GM21825 (cell line): ENCODE data around the gene NDUFS2.

ENCODE experiments used
- ATAC-seq: cut with Tn5 transposase; IDR thresholded peaks from one replicate; pipeline ENCODE4 v1.9.1; 2021; ENCODE audit warnings: mild to moderate bottlenecking, moderate library complexity; ENCODE audit not compliant: unreplicated experiment

The NDUFS2 gene

DNA sequence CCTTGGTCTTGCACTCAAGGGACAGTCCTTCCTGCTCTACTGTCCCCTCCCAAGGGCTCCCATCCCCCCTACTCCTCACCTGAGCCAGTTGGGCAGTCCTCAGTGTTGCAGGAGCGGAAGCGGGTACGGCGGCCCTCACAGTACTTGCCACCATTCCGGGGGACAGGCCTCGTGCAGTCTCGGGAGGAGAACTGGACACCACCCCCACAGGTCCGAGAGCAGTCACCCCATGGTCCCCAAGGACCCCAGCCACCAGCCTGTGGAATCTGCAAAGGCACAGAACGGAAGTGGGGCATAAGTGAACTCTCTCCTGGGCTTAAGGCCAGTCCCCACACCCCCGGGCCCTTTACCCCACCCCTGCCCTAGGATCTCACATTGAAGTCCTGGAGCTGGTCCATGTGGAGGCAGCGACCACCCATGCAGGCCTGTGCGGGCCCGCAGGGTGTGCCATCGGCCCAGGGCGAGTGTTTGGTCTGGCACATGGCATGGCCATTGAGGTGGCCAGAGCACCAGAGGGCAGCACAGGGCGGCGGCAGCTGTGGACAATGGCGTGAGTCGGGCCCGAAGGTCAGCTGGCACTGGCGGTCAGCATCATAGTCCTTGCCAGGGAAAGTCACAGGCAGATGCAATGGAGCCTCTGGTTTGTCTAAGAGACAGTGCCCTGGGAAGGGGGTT is 8.5 kb upstream of the NDUFS2 start:
- ATAC-seq = no peak

DNA sequence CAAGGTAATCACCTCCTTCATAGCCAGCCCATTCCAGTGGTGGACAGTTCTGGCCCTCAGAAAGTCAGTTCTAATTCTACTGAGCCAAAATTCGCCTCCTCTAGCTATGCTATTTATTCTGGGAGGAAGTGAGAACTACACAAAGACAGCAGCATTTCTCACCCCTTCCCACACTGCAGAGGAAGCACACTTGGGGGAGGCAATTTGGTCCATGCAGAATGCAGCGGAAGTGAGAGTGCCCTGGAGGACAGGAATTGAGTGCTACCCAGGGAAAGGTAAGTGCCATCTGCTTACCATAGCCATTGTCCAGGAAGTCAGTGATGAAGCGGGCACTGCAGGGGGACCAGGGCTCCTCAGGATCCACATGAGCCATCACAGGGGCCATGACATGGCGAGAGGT is 7.0 kb upstream of the NDUFS2 start:
- no peak for ATAC-seq

DNA sequence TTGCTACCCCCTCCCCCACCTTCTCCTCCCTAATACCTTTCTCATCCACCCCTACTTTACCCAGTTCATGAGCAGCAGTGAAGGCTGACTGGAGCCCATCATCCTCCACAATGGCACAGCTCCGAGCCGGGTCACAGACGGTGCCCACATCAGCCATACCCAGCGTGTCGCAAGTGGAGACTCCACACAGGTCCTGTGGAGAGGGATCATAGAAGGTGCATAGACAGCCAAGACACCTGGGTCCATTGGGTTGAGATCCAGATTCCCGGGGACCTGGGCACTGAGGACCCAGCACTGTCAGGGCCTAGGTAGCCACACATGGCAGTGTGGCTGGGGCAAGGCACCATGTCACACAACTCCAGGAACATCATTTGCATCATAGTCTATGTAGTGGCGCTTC is 6.1 kb upstream of the NDUFS2 start:
- ATAC-seq = no peak

- no peak for ATAC-seq
These were observed 5.4 kb upstream of the NDUFS2 start for GRCh38 chr1:161196521-161197451.

DNA sequence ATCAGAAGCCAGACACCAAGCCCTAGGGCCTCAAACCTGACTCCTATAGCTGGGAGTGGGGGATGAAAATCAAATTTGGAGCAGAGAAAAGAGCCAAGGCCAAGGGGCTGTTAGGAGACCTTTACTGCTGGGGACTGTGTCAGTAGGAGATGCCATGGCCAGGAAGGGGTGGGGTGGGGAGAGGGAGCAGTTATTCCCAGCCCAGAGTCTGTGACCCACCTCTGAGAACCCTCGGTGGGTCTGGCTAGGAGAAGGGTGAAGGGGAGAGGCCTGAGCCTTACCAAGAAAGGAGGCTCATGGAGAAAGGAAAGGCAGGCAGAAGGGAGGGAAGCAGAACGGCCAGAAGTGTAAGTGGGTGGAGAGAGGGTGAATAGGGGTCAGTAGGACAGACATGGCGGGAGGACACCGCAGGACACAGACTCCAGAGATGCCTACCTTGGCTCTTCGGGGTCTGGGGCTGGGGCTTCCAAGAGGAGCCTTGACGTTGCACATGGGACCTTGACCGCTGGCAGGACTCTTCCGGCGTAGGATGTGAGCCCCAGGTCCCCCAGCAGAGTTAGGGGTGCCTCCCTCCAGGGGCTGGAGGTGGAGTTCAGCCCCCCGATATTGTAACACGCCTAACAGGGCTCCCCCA is 4.5 kb upstream of the NDUFS2 start:
- no peak for ATAC-seq

DNA sequence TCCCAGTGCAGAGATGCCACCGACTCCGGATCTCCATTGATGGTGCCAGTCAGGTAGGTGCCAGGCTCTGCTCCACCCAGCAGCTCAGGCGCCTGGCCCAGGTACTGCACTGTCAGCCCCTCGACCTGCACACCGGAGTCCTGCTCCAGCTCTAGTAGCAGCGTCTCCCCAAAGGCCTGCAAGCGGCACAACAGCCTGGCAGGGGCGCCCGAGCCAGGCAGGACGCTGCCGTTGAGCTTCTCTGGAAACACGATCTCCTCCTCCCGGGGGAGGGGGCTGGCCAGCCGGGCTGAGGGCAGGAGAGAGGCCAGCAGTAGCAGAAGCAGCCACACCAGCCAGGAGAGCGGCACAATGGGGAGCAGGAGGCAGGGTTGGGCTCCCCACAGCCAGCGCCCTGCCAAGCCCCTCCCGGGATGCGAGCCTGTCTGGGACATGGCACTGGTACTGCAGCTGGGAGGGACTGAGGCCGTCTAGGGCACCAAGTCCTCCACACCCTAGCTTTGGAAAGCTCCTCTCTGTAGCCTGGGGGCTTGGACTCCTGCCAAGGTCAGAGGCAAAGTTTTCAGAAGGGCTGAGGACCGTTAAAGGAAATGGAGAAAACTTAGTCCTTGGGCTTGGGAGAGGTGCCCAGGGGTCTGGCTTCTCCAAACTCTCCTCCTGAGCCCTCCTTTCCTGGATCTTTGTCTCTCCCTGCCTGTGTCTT is 3.8 kb upstream of the NDUFS2 start:
- ATAC-seq = no peak

GRCh38 chr1:161198897-161199431 is 3.2 kb upstream of the NDUFS2 start, which contains the start of gene ADAMTS4:
Gene ADAMTS4, minus strand, starts transcription at chr1:161199054. Its CDS starts 427 bp downstream, at chr1:161198627.
- no peak for ATAC-seq

GRCh38 chr1:161199506-161200139 is 2.5 kb upstream of the NDUFS2 start:
- ATAC-seq = no peak

- no peak for ATAC-seq
These were observed 1.7 kb upstream of the NDUFS2 start for GRCh38 chr1:161200421-161200991.

DNA sequence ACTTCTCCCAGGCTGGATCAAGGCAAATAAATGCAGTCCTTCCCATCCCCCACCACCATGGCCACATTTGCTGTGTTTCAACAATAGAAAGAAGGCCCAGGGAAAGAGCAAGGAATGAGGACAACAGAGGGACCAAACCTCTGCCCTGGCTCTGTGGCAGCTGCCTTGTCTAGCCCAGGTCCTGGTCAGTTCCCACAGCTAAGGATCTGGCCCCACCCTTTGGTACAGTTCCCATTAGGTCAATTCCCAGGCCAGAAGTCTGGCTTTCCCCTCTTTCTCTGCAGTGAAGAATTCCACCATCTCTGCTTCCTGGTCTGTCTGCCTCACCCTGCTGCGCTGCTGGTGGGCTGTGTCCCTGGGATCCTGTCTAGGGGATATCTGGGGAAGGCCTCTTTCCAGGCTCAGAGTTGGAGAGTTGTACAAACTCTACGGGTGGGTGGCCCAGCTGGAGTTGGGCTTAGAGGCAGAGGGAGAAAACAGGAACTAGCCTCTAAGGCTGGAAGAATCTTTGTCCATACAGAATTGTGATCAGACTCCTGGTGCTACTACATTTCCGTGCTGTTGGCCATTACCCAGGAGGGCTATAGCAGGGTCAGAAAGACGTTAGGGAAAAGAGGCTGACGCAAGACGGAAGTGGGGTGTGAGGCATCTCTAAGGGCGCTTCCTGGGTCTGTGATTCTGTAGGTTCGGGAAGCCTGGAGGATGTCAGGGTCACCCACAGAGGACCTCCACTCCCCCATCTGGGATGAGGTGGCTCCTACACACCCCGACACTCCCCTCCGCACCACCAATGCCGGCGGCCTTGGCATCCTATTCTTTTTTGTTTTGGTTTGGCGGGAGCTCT is 953 bp upstream of the NDUFS2 start:
- no peak for ATAC-seq

DNA sequence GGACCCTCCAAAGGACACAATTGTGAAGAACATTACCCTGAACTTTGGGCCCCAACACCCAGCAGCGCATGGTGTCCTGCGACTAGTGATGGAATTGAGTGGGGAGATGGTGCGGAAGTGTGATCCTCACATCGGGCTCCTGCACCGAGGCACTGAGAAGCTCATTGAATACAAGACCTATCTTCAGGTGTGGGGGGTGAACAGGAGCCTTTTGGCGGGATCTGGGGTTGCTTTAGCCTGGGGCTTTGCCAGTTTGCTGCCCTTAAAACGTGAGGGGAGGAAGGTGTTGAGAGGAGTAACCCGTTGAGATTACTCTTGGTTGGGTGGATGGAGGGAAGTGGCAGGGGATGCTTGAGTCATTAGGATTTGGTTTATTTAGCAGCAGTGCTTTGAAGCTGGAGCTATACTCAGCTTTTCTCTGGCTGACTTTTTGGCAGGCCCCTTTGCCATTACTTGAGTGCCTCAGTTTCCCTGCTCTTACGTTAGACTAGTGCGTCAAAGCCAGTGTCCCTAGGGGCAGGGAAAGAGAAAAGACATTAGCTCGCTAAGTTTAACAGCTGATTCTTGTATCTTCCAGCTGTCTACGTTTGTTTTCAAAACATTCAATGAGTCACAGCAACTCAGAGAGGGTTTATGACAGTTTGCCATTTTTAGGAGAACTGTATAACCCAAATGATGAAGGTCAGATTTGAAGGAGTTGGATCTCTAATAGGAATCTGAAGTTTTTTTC is 4.4 kb downstream of the NDUFS2 start:
- ATAC-seq = no peak

- no peak for ATAC-seq
These were observed 5.0 kb downstream of the NDUFS2 start for GRCh38 chr1:161207173-161207572.

DNA sequence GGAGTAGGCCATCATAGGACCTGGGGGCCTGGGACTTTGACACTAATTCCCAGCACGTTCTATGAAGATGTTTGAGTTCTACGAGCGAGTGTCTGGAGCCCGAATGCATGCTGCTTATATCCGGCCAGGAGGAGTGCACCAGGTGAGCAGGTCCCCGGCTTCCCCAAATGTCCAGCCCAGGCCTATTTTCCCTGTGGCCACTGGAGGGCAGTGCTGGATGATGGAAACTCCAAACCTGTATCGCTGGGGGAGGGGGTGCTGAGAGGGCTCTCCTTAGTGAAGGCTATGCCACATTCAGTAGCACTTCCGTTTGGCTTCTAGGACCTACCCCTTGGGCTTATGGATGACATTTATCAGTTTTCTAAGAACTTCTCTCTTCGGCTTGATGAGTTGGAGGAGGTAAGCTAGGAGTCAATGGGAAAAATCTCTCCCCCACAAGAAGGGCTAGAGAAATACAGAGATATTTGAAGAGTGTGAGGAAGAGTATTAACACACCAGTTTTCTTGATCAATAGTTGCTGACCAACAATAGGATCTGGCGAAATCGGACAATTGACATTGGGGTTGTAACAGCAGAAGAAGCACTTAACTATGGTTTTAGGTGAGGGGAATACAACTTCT is 7.7 kb downstream of the NDUFS2 start:
- peak; percentile 77 for ATAC-seq

GRCh38 chr1:161214369-161214768 is 12.2 kb downstream of the NDUFS2 start:
- ATAC-seq = no peak

DNA sequence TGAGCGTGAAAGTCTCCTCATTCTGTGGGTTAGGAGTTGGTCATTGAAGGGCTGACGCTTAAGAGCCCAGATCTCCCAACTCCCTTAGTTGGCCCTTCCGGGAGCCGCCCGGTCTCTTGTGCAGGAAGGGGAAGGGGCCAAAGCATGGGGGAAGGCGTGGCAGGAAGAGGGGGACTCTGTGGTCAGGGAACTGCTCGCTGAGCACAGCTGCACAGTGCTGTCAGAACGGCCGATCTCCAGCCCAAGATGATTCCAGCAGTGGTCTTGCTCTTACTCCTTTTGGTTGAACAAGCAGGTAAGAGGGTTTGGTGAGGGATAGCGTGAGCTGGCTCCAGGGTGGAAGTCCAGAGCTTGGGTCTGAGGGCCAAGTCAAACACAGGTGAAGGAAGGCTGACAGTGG is 12.9 kb downstream of the NDUFS2 start, which contains the start of gene FCER1G:
TSS of gene FCER1G (plus strand) at position 220 of the 400 bp plus-strand sequence. CDS start at position 247, 27 bp downstream.
- no peak for ATAC-seq

- peak; percentile 87 for ATAC-seq
These were observed 15.0 kb downstream of the NDUFS2 start for GRCh38 chr1:161216945-161217712.

- peak; percentile 1 for ATAC-seq
These were observed 15.7 kb downstream of the NDUFS2 start for GRCh38 chr1:161217831-161218230.
